GM12878 (cell line): ENCODE results near the gene CHD9. TPM values are rescaled to one million over a fixed set of nuclear protein-coding genes. Genes with fewer than 3 reads are reported as not detected.

ENCODE experiments used
- ATAC-seq: fragments of 200-7000 bp; cut with Tn5 transposase; 3 replicates; pipeline ENCODE4 v1.9.1; 2020; ENCODE audit warnings: mild to moderate bottlenecking, moderate library complexity
- BruUV-seq: library from RNA; stranded (reverse); fragments of 400-500 nt; replicated peaks from 2 replicates; lab custom pipeline; 2021; lab: Mats Ljungman, UMichigan
- CTCF ChIA-PET: fragments of 300-600 bp; sonication (Branson Sonifier 250); formaldehyde crosslinking; extraction: SDS; loops from one replicate; lab custom pipeline; 2021; ENCODE audit warnings: inconsistent platforms; lab: Yijun Ruan, JAX
- POLR2A ChIA-PET: fragments of 350-600 bp; formaldehyde crosslinking; extraction: SDS; loops from one replicate; lab custom pipeline; 2021; ENCODE audit warnings: inconsistent platforms; lab: Charles Lee
- RAD21 ChIA-PET: fragments of 300-600 bp; sonication (Branson Sonifier 250); formaldehyde crosslinking; loops from one replicate; lab custom pipeline; 2023; ENCODE audit warnings: antibody characterized with exemption; ENCODE audit not compliant: unreplicated experiment; lab: Charles Lee
- SMC1A ChIA-PET: fragments of 300-600 bp; sonication (Branson Sonifier 250); formaldehyde crosslinking; loops from one replicate; lab custom pipeline; 2023; ENCODE audit not compliant: unreplicated experiment, uncharacterized antibody; lab: Charles Lee
- DNase-seq: peaks from one replicate; pipeline ENCODE4 v3.0.0-alpha.2; 2011; ENCODE audit warnings: low read depth, low spot score
- FAIRE-seq: peaks from 3 replicates; lab custom pipeline; 2011; peaks lifted over from hg19 to GRCh38; lab: Jason Lieb, UNC
- H2AFZ ChIP-seq: 2 replicates; pipeline ENCODE4 v1.6.0; 2011; ENCODE audit warnings: low read depth, low read length, control low read depth; ENCODE audit not compliant: control insufficient read depth
- H3K27ac ChIP-seq: 2 replicates; pipeline ENCODE4 v1.5.1; 2011; ENCODE audit warnings: control low read depth; ENCODE audit not compliant: control insufficient read depth, insufficient read depth
- H3K27me3 ChIP-seq, 2 experiments: replicated peaks in 1 of 2; 2 replicates each; pipeline versions ENCODE4 v1.6.0 to v1.6.1; 2011; ENCODE audit warnings: low read length in 1 of 2; ENCODE audit not compliant: control insufficient read depth in 2 of 2, insufficient read depth in 2 of 2
- H3K36me3 ChIP-seq, 2 experiments: 2 replicates each; pipeline ENCODE4 v1.5.1; 2011; ENCODE audit warnings: low read length in 1 of 2; ENCODE audit not compliant: control insufficient read depth in 2 of 2, insufficient read depth in 2 of 2
- H3K4me1 ChIP-seq: 2 replicates; pipeline ENCODE4 v1.6.1; 2011; ENCODE audit warnings: mild to moderate bottlenecking, low read length, moderate library complexity, mixed read lengths; ENCODE audit not compliant: control insufficient read depth, insufficient read depth
- H3K4me2 ChIP-seq: 2 replicates; pipeline ENCODE4 v1.6.0; 2011; ENCODE audit warnings: control low read depth; ENCODE audit not compliant: control insufficient read depth, insufficient read depth
- H3K4me3 ChIP-seq: fragments of 200-600 bp; sonication (generic); 2 replicates; pipeline ENCODE4 v1.5.1; 2016
- H3K79me2 ChIP-seq: 2 replicates; pipeline ENCODE4 v1.6.0; 2011; ENCODE audit warnings: low read length; ENCODE audit not compliant: control insufficient read depth, insufficient read depth
- H3K9ac ChIP-seq: 2 replicates; pipeline ENCODE4 v1.8.0; 2011; ENCODE audit warnings: low read length, control low read depth, mixed read lengths; ENCODE audit not compliant: control insufficient read depth, insufficient read depth
- H3K9me3 ChIP-seq: replicated peaks from 3 replicates; pipeline ENCODE4 v1.5.1; 2011; ENCODE audit warnings: mild to moderate bottlenecking, low read length; ENCODE audit not compliant: control insufficient read depth, insufficient read depth
- H4K20me1 ChIP-seq: 2 replicates; pipeline ENCODE4 v1.6.0; 2011; ENCODE audit not compliant: control insufficient read depth, insufficient read depth
- CHD1 ChIP-seq: IDR thresholded peaks from 2 replicates; pipeline ENCODE4 v1.6.1; 2012; ENCODE audit warnings: low read depth, low read length, improper control_type of control experiment
- CHD2 ChIP-seq: IDR thresholded peaks from 2 replicates; pipeline ENCODE4 v1.6.1; 2011; ENCODE audit warnings: low read depth, low read length, improper control_type of control experiment, borderline replicate concordance
- CUX1 ChIP-seq: IDR thresholded peaks from 2 replicates; pipeline ENCODE4 v1.6.1; 2012; ENCODE audit warnings: improper control_type of control experiment, low read depth, low read length; ENCODE audit not compliant: insufficient replicate concordance
- DPF2 ChIP-seq: fragments of 450-650 bp; IDR thresholded peaks from 2 replicates; pipeline ENCODE4 v1.6.1; 2017; ENCODE audit warnings: mild to moderate bottlenecking
- GATAD2B ChIP-seq: fragments of 450-650 bp; conservative IDR thresholded peaks from 2 replicates; pipeline ENCODE4 v1.6.1; 2017; ENCODE audit warnings: low read depth, mild to moderate bottlenecking, moderate library complexity
- NFYB ChIP-seq: IDR thresholded peaks from 2 replicates; pipeline ENCODE4 v1.6.1; 2011; ENCODE audit warnings: low read depth, mild to moderate bottlenecking, low read length, improper control_type of control experiment, moderate library complexity; ENCODE audit not compliant: insufficient read depth
- RAD51 ChIP-seq: fragments of 450-650 bp; IDR thresholded peaks from 2 replicates; pipeline ENCODE4 v1.6.1; 2016; ENCODE audit warnings: moderate library complexity, mild to moderate bottlenecking, inconsistent platforms
- RBBP5 ChIP-seq: fragments of 200-600 bp; sonication (generic); conservative IDR thresholded peaks from 2 replicates; pipeline ENCODE4 v1.6.1; 2016
- RUNX3 ChIP-seq: IDR thresholded peaks from 2 replicates; pipeline ENCODE4 v1.6.1; 2012; ENCODE audit warnings: low read length, inconsistent platforms
- SKIL ChIP-seq: fragments of 450-650 bp; IDR thresholded peaks from 2 replicates; pipeline ENCODE4 v1.6.1; 2017; ENCODE audit warnings: mild to moderate bottlenecking, low read depth, inconsistent platforms; ENCODE audit not compliant: poor library complexity, severe bottlenecking
- TARDBP ChIP-seq: IDR thresholded peaks from 2 replicates; pipeline ENCODE4 v1.6.1; 2016; ENCODE audit warnings: borderline replicate concordance
- TBL1XR1 ChIP-seq: IDR thresholded peaks from 2 replicates; pipeline ENCODE4 v1.6.1; 2012; ENCODE audit warnings: low read depth, low read length, improper control_type of control experiment
- WGBS: methylation state at CpG from one replicate; pipeline ENCODE4 v1.1.6; 2016; ENCODE audit warnings: low lambda C conversion rate; ENCODE audit not compliant: insufficient replicate concordance, insufficient coverage; ENCODE audit errors: missing lambda C conversion rate; 5-methylcytosine and 5-hydroxymethylcytosine counted together
- in situ Hi-C: fragments of 300-500 bp; cut with MboI; formaldehyde crosslinking; loops from 9 replicates; pipeline ENCODE4 v1.14.3; 2018; ENCODE audit warnings: mixed read lengths
- intact Hi-C: fragments of 100-400 bp; cut with micrococcal nuclease; formaldehyde crosslinking; loops from one replicate; pipeline ENCODE4 v1.14.2; 2022; ENCODE audit not compliant: unreplicated experiment
- polyA plus RNA-seq, 11 experiments: library from polyadenylated mRNA; depleted of rRNA in 4 of 11; unstranded in 6 of 11; stranded (reverse) in 5 of 11; fragments of >200 nt; fragmentation: Nextera tagmentation in 4 of 11; fragmentation: Illumina TruSeq in 1 of 11; extraction: Ambion mirVana in 4 of 11; extraction: Trizol in 1 of 11; gene quantifications; 1 replicate in 1 of 11; 2 replicates in 10 of 11; pipeline versions ENCODE4 v1.2.1 to v1.2.3, GENCODE V29; 2011 to 2016; ENCODE audit warnings: inconsistent platforms in 2 of 11, missing spikeins in 2 of 11, low read depth in 1 of 11
- total RNA-seq, 4 experiments: library from RNA; depleted of rRNA in 3 of 4; stranded (reverse); fragments of >200 nt in 3 of 4; fragmentation: Illumina TruSeq in 1 of 4; extraction: Trizol in 1 of 4; gene quantifications; 2 replicates each; pipeline versions ENCODE4 v1.2.1 to v1.2.3, GENCODE V29; 2013 to 2021
- TF ChIP-seq, protein P1 (sequence below): fragments of 450-650 bp; formaldehyde crosslinking; IDR thresholded peaks from 2 replicates; pipeline ENCODE4 v1.4.0; 2020; ENCODE audit warnings: mild to moderate bottlenecking, moderate library complexity

The CHD9 gene
- total and polyA plus RNA-seq, 10 of the 15 experiments (the other 5 are each of a cell fraction or from before 2014, with no cell fraction given) = 29.2 to 95.7 (median 54.3) TPM

GRCh38 chr16:53045341-53046220, 9.2 kb upstream of the CHD9 start:
- ATAC-seq (no peak), DNase-seq (no peak), FAIRE-seq (no peak)
- CTCF ChIA-PET = no interaction called here
- BruUV-seq = no TSS peak
- H3K27me3 ChIP-seq = no peaks in the 10 kb centered on the region
- H3K27ac ChIP-seq = no peak overlapping the region
- POLR2A ChIA-PET = no interaction called here
- H3K79me2 ChIP-seq = no peaks in the 10 kb centered on the region
- H2AFZ ChIP-seq = no peak overlapping the region
- no peaks in the 10 kb centered on the region for H3K9me3 ChIP-seq
- intact Hi-C loops (no loop called here), in situ Hi-C loops (no loop called here)
- H3K9ac ChIP-seq = no peak overlapping the region
- H3K4me1 ChIP-seq = peaks cover 3% of the 10 kb centered on the region; the same call in 1 of the 2 replicates
- H3K4me2 ChIP-seq = no peak overlapping the region
- SMC1A ChIA-PET = interaction anchor here (1.0 kb wide), 1 partner anchor 170 kb away, joined by 3 read pairs; no protein-coding TSS in a partner anchor
- no peaks in the 10 kb centered on the region for H3K36me3 ChIP-seq
- 50% methylated on average over 6 of the region's 6 CpGs for WGBS
- RAD21 ChIA-PET = no interaction called here
- no peak overlapping the region for H3K4me3 ChIP-seq
- H4K20me1 ChIP-seq = no peaks in the 10 kb centered on the region
- TF ChIP-seq RUNX3 (no peak), RAD51 (no peak), TARDBP (no peak), RBBP5 (no peak), CHD1 (no peak), GATAD2B (no peak), NFYB (no peak), SKIL (no peak), DPF2 (no peak), CHD2 (no peak), TBL1XR1 (no peak), CUX1 (no peak)
- TF ChIP-seq, protein P1, sequence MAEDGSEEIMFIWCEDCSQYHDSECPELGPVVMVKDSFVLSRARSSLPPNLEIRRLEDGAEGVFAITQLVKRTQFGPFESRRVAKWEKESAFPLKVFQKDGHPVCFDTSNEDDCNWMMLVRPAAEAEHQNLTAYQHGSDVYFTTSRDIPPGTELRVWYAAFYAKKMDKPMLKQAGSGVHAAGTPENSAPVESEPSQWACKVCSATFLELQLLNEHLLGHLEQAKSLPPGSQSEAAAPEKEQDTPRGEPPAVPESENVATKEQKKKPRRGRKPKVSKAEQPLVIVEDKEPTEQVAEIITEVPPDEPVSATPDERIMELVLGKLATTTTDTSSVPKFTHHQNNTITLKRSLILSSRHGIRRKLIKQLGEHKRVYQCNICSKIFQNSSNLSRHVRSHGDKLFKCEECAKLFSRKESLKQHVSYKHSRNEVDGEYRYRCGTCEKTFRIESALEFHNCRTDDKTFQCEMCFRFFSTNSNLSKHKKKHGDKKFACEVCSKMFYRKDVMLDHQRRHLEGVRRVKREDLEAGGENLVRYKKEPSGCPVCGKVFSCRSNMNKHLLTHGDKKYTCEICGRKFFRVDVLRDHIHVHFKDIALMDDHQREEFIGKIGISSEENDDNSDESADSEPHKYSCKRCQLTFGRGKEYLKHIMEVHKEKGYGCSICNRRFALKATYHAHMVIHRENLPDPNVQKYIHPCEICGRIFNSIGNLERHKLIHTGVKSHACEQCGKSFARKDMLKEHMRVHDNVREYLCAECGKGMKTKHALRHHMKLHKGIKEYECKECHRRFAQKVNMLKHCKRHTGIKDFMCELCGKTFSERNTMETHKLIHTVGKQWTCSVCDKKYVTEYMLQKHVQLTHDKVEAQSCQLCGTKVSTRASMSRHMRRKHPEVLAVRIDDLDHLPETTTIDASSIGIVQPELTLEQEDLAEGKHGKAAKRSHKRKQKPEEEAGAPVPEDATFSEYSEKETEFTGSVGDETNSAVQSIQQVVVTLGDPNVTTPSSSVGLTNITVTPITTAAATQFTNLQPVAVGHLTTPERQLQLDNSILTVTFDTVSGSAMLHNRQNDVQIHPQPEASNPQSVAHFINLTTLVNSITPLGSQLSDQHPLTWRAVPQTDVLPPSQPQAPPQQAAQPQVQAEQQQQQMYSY (CRISPR knock-in tag) = no peak
